ENCODE data around the gene ITGB7. TPM values are rescaled to one million over a fixed set of nuclear protein-coding genes. Genes with fewer than 3 reads are reported as not detected.
A peak's percentile ranks its signal among the peaks of the same experiment; 100 is the strongest.

Gene ITGB7
- total and polyA plus RNA-seq, 9 of the 15 experiments (the other 6 are each of a cell fraction or from before 2014, with no cell fraction given): 0.06 to 2.0 (median 0.67) TPM

- no peak for TF ChIP-seq ZBTB1 (CRISPR knock-in tag; IDR thresholded peaks at IDR 0.05; ENCODE audit: borderline replicate concordance, low read depth)
- no peak for TF ChIP-seq KHSRP (IDR thresholded peaks at IDR 0.05)
- TF ChIP-seq FOXK2 (conservative IDR thresholded peaks at IDR 0.05 in 1 of 2, IDR thresholded peaks at IDR 0.05 in 1 of 2; ENCODE audit: low read depth in 2 of 2): no peak
- TF ChIP-seq ZNF79 (CRISPR knock-in tag; IDR thresholded peaks at IDR 0.05; ENCODE audit: low read depth): no peak
- TF ChIP-seq IFI16 (CRISPR knock-in tag; IDR thresholded peaks at IDR 0.05): no peak
- TF ChIP-seq NBN (IDR thresholded peaks at IDR 0.05; ENCODE audit: low read depth): no peak
- TF ChIP-seq EP300 (IDR thresholded peaks at IDR 0.05; ENCODE audit: low read length): no peak
- no peak for TF ChIP-seq HSF4 (CRISPR knock-in tag; IDR thresholded peaks at IDR 0.05; ENCODE audit: borderline replicate concordance)
- TF ChIP-seq TOE1 (IDR thresholded peaks at IDR 0.05; ENCODE audit: borderline replicate concordance): peak; percentile 34; the same call in 1 of the 2 replicates
- no peak for TF ChIP-seq TOE1 (CRISPR knock-in tag; IDR thresholded peaks at IDR 0.05; ENCODE audit: borderline replicate concordance, low read depth)
- TF ChIP-seq POLR2B (IDR thresholded peaks at IDR 0.05; ENCODE audit: low read depth, partially characterized antibody): no peak
- TF ChIP-seq SP2 (IDR thresholded peaks at IDR 0.05; ENCODE audit: extremely low read depth, low read depth, low read length, poor library complexity, severe bottlenecking): no peak
- TF ChIP-seq ZNF184 (CRISPR knock-in tag; IDR thresholded peaks at IDR 0.05): no peak
- TF ChIP-seq ASH1L (IDR thresholded peaks at IDR 0.05; ENCODE audit: borderline replicate concordance, low read depth, partially characterized antibody): no peak
- TF ChIP-seq, protein P1, sequence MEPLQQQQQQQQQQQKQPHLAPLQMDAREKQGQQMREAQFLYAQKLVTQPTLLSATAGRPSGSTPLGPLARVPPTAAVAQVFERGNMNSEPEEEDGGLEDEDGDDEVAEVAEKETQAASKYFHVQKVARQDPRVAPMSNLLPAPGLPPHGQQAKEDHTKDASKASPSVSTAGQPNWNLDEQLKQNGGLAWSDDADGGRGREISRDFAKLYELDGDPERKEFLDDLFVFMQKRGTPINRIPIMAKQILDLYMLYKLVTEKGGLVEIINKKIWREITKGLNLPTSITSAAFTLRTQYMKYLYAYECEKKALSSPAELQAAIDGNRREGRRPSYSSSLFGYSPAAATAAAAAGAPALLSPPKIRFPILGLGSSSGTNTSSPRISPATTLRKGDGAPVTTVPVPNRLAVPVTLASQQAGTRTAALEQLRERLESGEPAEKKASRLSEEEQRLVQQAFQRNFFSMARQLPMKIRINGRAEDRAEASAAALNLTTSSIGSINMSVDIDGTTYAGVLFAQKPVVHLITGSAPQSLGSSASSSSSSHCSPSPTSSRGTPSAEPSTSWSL (CRISPR knock-in tag; IDR thresholded peaks at IDR 0.05; ENCODE audit: borderline replicate concordance): no peak
- TF ChIP-seq ZNF146 (CRISPR knock-in tag; IDR thresholded peaks at IDR 0.05; ENCODE audit: unreplicated experiment): no peak
- no peak for TF ChIP-seq TCF7L2 (IDR thresholded peaks at IDR 0.05; ENCODE audit: low read depth, low read length)
- no peak for TF ChIP-seq TEAD1 (CRISPR knock-in tag; IDR thresholded peaks at IDR 0.05)
- no peak for TF ChIP-seq ZNF217 (CRISPR knock-in tag; IDR thresholded peaks at IDR 0.05)
- no peak for TF ChIP-seq ADNP (tag; IDR thresholded peaks at IDR 0.05)
- TF ChIP-seq RBM25 (IDR thresholded peaks at IDR 0.05; ENCODE audit: low read depth, low read length, severe bottlenecking): no peak
- no peak for TF ChIP-seq ZBTB33 (CRISPR knock-in tag; IDR thresholded peaks at IDR 0.05)
- TF ChIP-seq ZBTB12 (CRISPR knock-in tag; IDR thresholded peaks at IDR 0.05): no peak
- TF ChIP-seq RBFOX2 (IDR thresholded peaks at IDR 0.05; ENCODE audit: low read depth, low read length): no peak
- no peak for TF ChIP-seq ATF7 (IDR thresholded peaks at IDR 0.05)
- no peak for TF ChIP-seq C11orf30 (IDR thresholded peaks at IDR 0.05; ENCODE audit: low read depth)
Measured at GRCh38 chr12:53219292-53219955, 12.4 kb upstream of the ITGB7 start (continued).
